PC-3 (cell line): ENCODE data around the gene DNAH9. TPM values are rescaled to one million over a fixed set of nuclear protein-coding genes. Genes with fewer than 3 reads are reported as not detected.

Source experiments
- ATAC-seq: fragments of 200-7000 bp; cut with Tn5 transposase; 2 replicates; pipeline ENCODE4 v1.9.1; 2020; ENCODE audit warnings: mild to moderate bottlenecking, moderate library complexity
- BruUV-seq: library from RNA; stranded (reverse); fragments of 400-500 nt; replicated peaks from 2 replicates; lab custom pipeline; 2021; lab: Mats Ljungman, UMichigan
- CTCF ChIA-PET: fragments of 300-600 bp; sonication (Branson Sonifier 250); formaldehyde crosslinking; loops from one replicate; lab custom pipeline; 2022; ENCODE audit warnings: antibody characterized with exemption; lab: Charles Lee
- POLR2A ChIA-PET: fragments of 300-600 bp; sonication (Branson Sonifier 250); formaldehyde crosslinking; loops from one replicate; lab custom pipeline; 2022; ENCODE audit warnings: antibody characterized with exemption; ENCODE audit not compliant: unreplicated experiment; lab: Charles Lee
- DNase-seq: peaks from one replicate; pipeline ENCODE4 v3.0.0-alpha.2; 2015
- H2AFZ ChIP-seq: fragments of 300-600 bp; sonication (generic); 2 replicates; pipeline ENCODE4 v1.6.0; 2016; ENCODE audit warnings: antibody characterized with exemption, low read length
- H3F3A ChIP-seq: fragments of 300-600 bp; sonication (generic); one replicate; pipeline ENCODE4 v1.6.0; 2017; ENCODE audit warnings: antibody characterized with exemption, low read length, control low read depth, mild to moderate bottlenecking; ENCODE audit not compliant: unreplicated experiment
- H3K27ac ChIP-seq: fragments of 300-600 bp; sonication (generic); 2 replicates; pipeline ENCODE4 v1.5.1; 2016; ENCODE audit warnings: mild to moderate bottlenecking, low read length
- H3K27me3 ChIP-seq: fragments of 300-600 bp; sonication (generic); 2 replicates; pipeline ENCODE4 v1.6.1; 2016; ENCODE audit warnings: low read length, mixed read lengths
- H3K36me3 ChIP-seq: fragments of 300-600 bp; sonication (generic); 2 replicates; pipeline ENCODE4 v1.6.1; 2016; ENCODE audit warnings: low read depth, mixed run types, low read length, mixed read lengths
- H3K4me1 ChIP-seq: fragments of 300-600 bp; sonication (generic); 2 replicates; pipeline ENCODE4 v1.5.1; 2016; ENCODE audit warnings: low read length; ENCODE audit not compliant: insufficient read depth
- H3K4me2 ChIP-seq: fragments of 300-600 bp; sonication (generic); 2 replicates; pipeline ENCODE4 v1.6.0; 2016; ENCODE audit warnings: low read length
- H3K4me3 ChIP-seq: fragments of 300-600 bp; sonication (generic); 2 replicates; pipeline ENCODE4 v1.5.1; 2016; ENCODE audit warnings: mild to moderate bottlenecking, low read length, mixed read lengths
- H3K79me2 ChIP-seq: fragments of 300-600 bp; sonication (generic); 2 replicates; pipeline ENCODE4 v1.6.1; 2017; ENCODE audit warnings: low read length, mixed read lengths
- H3K9ac ChIP-seq: fragments of 300-600 bp; sonication (generic); 2 replicates; pipeline ENCODE4 v1.6.0; 2016; ENCODE audit warnings: mild to moderate bottlenecking, low read length
- H3K9me2 ChIP-seq: fragments of 300-600 bp; sonication (generic); replicated peaks from 2 replicates; pipeline ENCODE4 v1.6.1; 2016; ENCODE audit warnings: mixed run types, low read length, mixed read lengths
- H3K9me3 ChIP-seq: fragments of 300-600 bp; sonication (generic); 2 replicates; pipeline ENCODE4 v1.6.1; 2016; ENCODE audit warnings: low read length, mixed read lengths
- H4K20me1 ChIP-seq: fragments of 300-600 bp; sonication (generic); 2 replicates; pipeline ENCODE4 v1.6.1; 2016; ENCODE audit warnings: low read length, mixed read lengths
- EZH2 ChIP-seq: fragments of 300-600 bp; sonication (generic); IDR thresholded peaks from one replicate; pipeline ENCODE4 v1.6.1; 2017; ENCODE audit warnings: antibody characterized with exemption, mild to moderate bottlenecking, low read length; ENCODE audit not compliant: unreplicated experiment
- EZH2phosphoT487 ChIP-seq: fragments of 300-600 bp; sonication (generic); IDR thresholded peaks from 2 replicates; pipeline ENCODE4 v1.6.1; 2018; ENCODE audit warnings: mild to moderate bottlenecking, antibody characterized with exemption, low read length, borderline replicate concordance
- intact Hi-C: fragments of 100-400 bp; cut with micrococcal nuclease; formaldehyde crosslinking; loops from 2 replicates; pipeline ENCODE4 v1.9.0; 2023
- total RNA-seq: library from RNA; depleted of rRNA; stranded (reverse); fragments of >200 nt; gene quantifications from 2 replicates; pipeline ENCODE4 v1.2.3, GENCODE V29; 2014
- TF ChIP-seq, protein P1 (sequence below): fragments of 300-600 bp; sonication (generic); conservative IDR thresholded peaks from 2 replicates; pipeline ENCODE4 v1.5.1; 2017; ENCODE audit warnings: antibody characterized with exemption, low read depth, mild to moderate bottlenecking, low read length

DNAH9 gene
- total RNA-seq, 1 experiment from 2014 or later: 0.11 TPM

- intact Hi-C loops: no loop called here
- no TSS peak for BruUV-seq
- H2AFZ ChIP-seq: no peak overlapping the region
- TF ChIP-seq, protein P1, sequence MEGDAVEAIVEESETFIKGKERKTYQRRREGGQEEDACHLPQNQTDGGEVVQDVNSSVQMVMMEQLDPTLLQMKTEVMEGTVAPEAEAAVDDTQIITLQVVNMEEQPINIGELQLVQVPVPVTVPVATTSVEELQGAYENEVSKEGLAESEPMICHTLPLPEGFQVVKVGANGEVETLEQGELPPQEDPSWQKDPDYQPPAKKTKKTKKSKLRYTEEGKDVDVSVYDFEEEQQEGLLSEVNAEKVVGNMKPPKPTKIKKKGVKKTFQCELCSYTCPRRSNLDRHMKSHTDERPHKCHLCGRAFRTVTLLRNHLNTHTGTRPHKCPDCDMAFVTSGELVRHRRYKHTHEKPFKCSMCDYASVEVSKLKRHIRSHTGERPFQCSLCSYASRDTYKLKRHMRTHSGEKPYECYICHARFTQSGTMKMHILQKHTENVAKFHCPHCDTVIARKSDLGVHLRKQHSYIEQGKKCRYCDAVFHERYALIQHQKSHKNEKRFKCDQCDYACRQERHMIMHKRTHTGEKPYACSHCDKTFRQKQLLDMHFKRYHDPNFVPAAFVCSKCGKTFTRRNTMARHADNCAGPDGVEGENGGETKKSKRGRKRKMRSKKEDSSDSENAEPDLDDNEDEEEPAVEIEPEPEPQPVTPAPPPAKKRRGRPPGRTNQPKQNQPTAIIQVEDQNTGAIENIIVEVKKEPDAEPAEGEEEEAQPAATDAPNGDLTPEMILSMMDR: no peak
- TF ChIP-seq EZH2phosphoT487 (no peak), EZH2 (no peak)
- H3K9me2 ChIP-seq: no peaks in the 10 kb centered on the region
- no peak overlapping the region for H3K9ac ChIP-seq
- H3K27me3 ChIP-seq: no peaks in the 10 kb centered on the region
- H3K4me3 ChIP-seq: no peak overlapping the region
- ATAC-seq: no peak
- ChIA-PET CTCF (no interaction called here), POLR2A (no interaction called here)
- H3K79me2 ChIP-seq: no peaks in the 10 kb centered on the region
- no peaks in the 10 kb centered on the region for H3K36me3 ChIP-seq
- no peak overlapping the region for H3K4me2 ChIP-seq
- H3K27ac ChIP-seq: no peak overlapping the region
- H4K20me1 ChIP-seq: no peaks in the 10 kb centered on the region
- H3F3A ChIP-seq: no peaks in the 10 kb centered on the region
- DNase-seq: no peak
- H3K4me1 ChIP-seq: no peaks in the 10 kb centered on the region
- no peaks in the 10 kb centered on the region for H3K9me3 ChIP-seq
Observed at GRCh38 chr17:11901931-11902330, 303.7 kb downstream of the DNAH9 start.

- Histone ChIP-seq H3K4me1 (no peaks in the 10 kb centered on the region), H3K36me3 (no peaks in the 10 kb centered on the region), H3K9me2 (no peaks in the 10 kb centered on the region), H3K27me3 (no peaks in the 10 kb centered on the region), H3K4me3 (no peak overlapping the region), H2AFZ (no peak overlapping the region), H4K20me1 (no peaks in the 10 kb centered on the region), H3K9ac (no peak overlapping the region), H3K27ac (no peak overlapping the region), H3F3A (no peaks in the 10 kb centered on the region), H3K9me3 (no peaks in the 10 kb centered on the region), H3K4me2 (no peak overlapping the region), H3K79me2 (no peaks in the 10 kb centered on the region)
- ATAC-seq (no peak), DNase-seq (no peak)
- intact Hi-C loops: no loop called here
- TF ChIP-seq EZH2phosphoT487: no peak
- no peak for TF ChIP-seq EZH2
- ChIA-PET CTCF (no interaction called here), POLR2A (no interaction called here)
- no TSS peak for BruUV-seq
Observed at GRCh38 chr17:11908711-11909146, 310.5 kb downstream of the DNAH9 start.

DNA sequence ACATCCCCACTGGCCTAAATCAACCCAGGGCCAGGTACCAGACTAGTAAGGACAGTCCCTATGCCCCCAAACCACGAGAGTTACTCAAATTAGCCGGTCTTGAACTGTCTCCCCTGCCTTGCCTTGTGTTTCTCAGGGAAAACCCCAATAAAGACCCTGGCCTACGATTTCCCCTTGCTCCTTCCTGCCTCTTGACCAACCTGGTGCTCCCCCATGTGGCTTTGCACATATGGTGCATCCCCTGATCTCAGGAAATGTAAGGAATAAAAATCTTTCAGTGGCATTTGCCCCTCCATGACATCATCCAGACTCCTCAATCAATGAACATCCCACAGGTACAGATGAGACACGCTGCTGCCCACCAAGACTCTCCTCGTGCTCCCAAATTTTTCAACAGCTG, 311.1 kb downstream of the DNAH9 start:
- no peak for DNase-seq
- no peak for ATAC-seq
- CTCF ChIA-PET: interaction anchor here (0.7 kb wide), 1 partner anchor 81 kb away, joined by 3 read pairs; no protein-coding TSS in a partner anchor

More for the DNA sequence above, 311.1 kb downstream of the DNAH9 start:
- Histone ChIP-seq H3K9ac (no peak overlapping the region), H3F3A (no peaks in the 10 kb centered on the region), H3K27ac (no peak overlapping the region), H3K9me2 (no peaks in the 10 kb centered on the region), H3K9me3 (no peaks in the 10 kb centered on the region), H2AFZ (no peak overlapping the region), H4K20me1 (no peaks in the 10 kb centered on the region), H3K4me2 (no peak overlapping the region), H3K36me3 (no peaks in the 10 kb centered on the region), H3K27me3 (no peaks in the 10 kb centered on the region), H3K79me2 (no peaks in the 10 kb centered on the region), H3K4me1 (no peaks in the 10 kb centered on the region), H3K4me3 (no peak overlapping the region)
- intact Hi-C loops: no loop called here
- BruUV-seq: no TSS peak
- POLR2A ChIA-PET: no interaction called here
- TF ChIP-seq, protein P1: peak; percentile 30; the same call in 1 of the 2 replicates
- no peak for TF ChIP-seq EZH2phosphoT487
- no peak for TF ChIP-seq EZH2
